WTC11 (cell line): ENCODE data around the gene EPB41.

Source experiments
- AFF4 ChIP-seq: sonication (generic); formaldehyde crosslinking; IDR thresholded peaks from 2 replicates; pipeline ENCODE4 v1.8.1; 2023; ENCODE audit warnings: mild to moderate bottlenecking, missing genetic modification reagents, borderline replicate concordance
- CTCF ChIP-seq: fragments of 200-600 bp; IDR thresholded peaks from 2 replicates; pipeline ENCODE4 v1.8.0; 2022; ENCODE audit warnings: antibody characterized with exemption
- ESRRA ChIP-seq: sonication (generic); formaldehyde crosslinking; IDR thresholded peaks from 2 replicates; pipeline ENCODE4 v1.8.1; 2022; ENCODE audit warnings: mild to moderate bottlenecking, missing genetic modification reagents, borderline replicate concordance
- NR3C1 ChIP-seq: sonication (generic); formaldehyde crosslinking; conservative IDR thresholded peaks from 2 replicates; pipeline ENCODE4 v1.8.1; 2023; ENCODE audit warnings: low read depth, mild to moderate bottlenecking, missing genetic modification reagents
- USF2 ChIP-seq: sonication (generic); formaldehyde crosslinking; IDR thresholded peaks from 2 replicates; pipeline ENCODE4 v1.8.1; 2023; ENCODE audit warnings: mild to moderate bottlenecking, missing genetic modification reagents, moderate library complexity
- ZNF425 ChIP-seq: fragments of 250-450 bp; sonication (Bioruptor Pico); conservative IDR thresholded peaks from 2 replicates; pipeline ENCODE4 v1.9.0; 2021; ENCODE audit warnings: mild to moderate bottlenecking

GRCh38 chr1:28869952-28870351, 44.4 kb upstream of the EPB41 start:
- TF ChIP-seq CTCF, result no peak
- TF ChIP-seq AFF4 (CRISPR knock-in tag), result no peak
- TF ChIP-seq ZNF425 (CRISPR knock-in tag), result no peak
- no peak for TF ChIP-seq USF2 (CRISPR knock-in tag)
- no peak for TF ChIP-seq NR3C1 (CRISPR knock-in tag)
- no peak for TF ChIP-seq ESRRA (CRISPR knock-in tag)
